K562 (cell line): ENCODE data around the gene TOM1L2. TPM values are rescaled to one million over a fixed set of nuclear protein-coding genes. Genes with fewer than 3 reads are reported as not detected.

Experiments
- BCOR ChIP-seq: fragments of 450-650 bp; IDR thresholded peaks from 2 replicates; pipeline ENCODE4 v1.6.1; 2016
- CEBPG ChIP-seq, 3 experiments: fragments of 200-800 bp in 1 of 3; sonication (Bioruptor generic) in 1 of 3; sonication (generic) in 1 of 3; formaldehyde crosslinking in 1 of 3; IDR thresholded peaks in 2 of 3; conservative IDR thresholded peaks in 1 of 3; 2 replicates each; pipeline versions ENCODE4 v1.6.1 to v1.8.0; 2016 to 2022; ENCODE audit warnings: missing compliant biosample characterization in 2 of 3, missing genetic modification characterization in 2 of 3, mild to moderate bottlenecking in 1 of 3, missing genetic modification reagents in 1 of 3
- DDX20 ChIP-seq: fragments of 450-650 bp; IDR thresholded peaks from 2 replicates; pipeline ENCODE4 v1.6.1; 2016; ENCODE audit warnings: missing genetic modification characterization, low read depth, mild to moderate bottlenecking, missing compliant biosample characterization, moderate library complexity
- GTF2E2 ChIP-seq: fragments of 200-800 bp; sonication (Bioruptor generic); IDR thresholded peaks from 2 replicates; pipeline ENCODE4 v1.6.1; 2016; ENCODE audit warnings: missing genetic modification characterization, missing compliant biosample characterization
- HNRNPLL ChIP-seq: fragments of 200-400 bp; formaldehyde crosslinking; IDR thresholded peaks from 2 replicates; pipeline ENCODE4 v1.6.1; 2017; ENCODE audit warnings: low read length, low read depth, mild to moderate bottlenecking; ENCODE audit not compliant: poor library complexity, severe bottlenecking
- IFI16 ChIP-seq: fragments of 250-450 bp; sonication (Bioruptor Pico); IDR thresholded peaks from 2 replicates; pipeline ENCODE4 v2.1.2; 2022; ENCODE audit warnings: mild to moderate bottlenecking, inconsistent platforms
- KDM5B ChIP-seq: fragments of 200-600 bp; sonication (generic); IDR thresholded peaks from 2 replicates; pipeline ENCODE4 v1.6.1; 2012; ENCODE audit warnings: low read depth, mild to moderate bottlenecking, moderate library complexity, low read length, control low read depth, inconsistent platforms; ENCODE audit not compliant: insufficient replicate concordance
- MEF2A ChIP-seq: IDR thresholded peaks from 2 replicates; pipeline ENCODE4 v1.6.1; 2011; ENCODE audit warnings: low read depth, mild to moderate bottlenecking, low read length, moderate library complexity; ENCODE audit not compliant: control insufficient read depth
- RBFOX2 ChIP-seq: fragments of 200-400 bp; formaldehyde crosslinking; IDR thresholded peaks from 2 replicates; pipeline ENCODE4 v1.6.1; 2017; ENCODE audit warnings: low read depth, mild to moderate bottlenecking, low read length, moderate library complexity
- TBL1XR1 ChIP-seq, 2 experiments: IDR thresholded peaks; 2 replicates each; pipeline ENCODE4 v1.6.1; 2012; ENCODE audit warnings: improper control_type of control experiment in 2 of 2, low read length in 2 of 2, mild to moderate bottlenecking in 1 of 2
- ZNF121 ChIP-seq: sonication (generic); formaldehyde crosslinking; conservative IDR thresholded peaks from 2 replicates; pipeline ENCODE4 v1.8.0; 2022; ENCODE audit warnings: missing genetic modification reagents
- ZNF165 ChIP-seq: fragments of 250-450 bp; sonication (Bioruptor Pico); IDR thresholded peaks from 2 replicates; pipeline ENCODE4 v1.4.0; 2020; ENCODE audit warnings: borderline replicate concordance
- ZNF212 ChIP-seq: fragments of 450-650 bp; formaldehyde crosslinking; IDR thresholded peaks from 2 replicates; pipeline ENCODE4 v1.4.0; 2020; ENCODE audit warnings: mild to moderate bottlenecking
- ZNF449 ChIP-seq: fragments of 250-450 bp; sonication (Bioruptor Pico); IDR thresholded peaks from 2 replicates; pipeline ENCODE4 v1.8.0; 2022; ENCODE audit warnings: moderate library complexity, mild to moderate bottlenecking, inconsistent platforms
- polyA plus RNA-seq, 8 experiments: library from polyadenylated mRNA; depleted of rRNA in 4 of 8; stranded (reverse) in 5 of 8; unstranded in 3 of 8; fragments of >200 nt; fragmentation: Nextera tagmentation in 2 of 8; fragmentation: Illumina TruSeq in 1 of 8; extraction: Ambion mirVana in 2 of 8; extraction: Trizol in 1 of 8; gene quantifications; 2 replicates each; pipeline versions ENCODE4 v1.2.1 to v1.2.3, GENCODE V29; 2011 to 2014; ENCODE audit warnings: inconsistent platforms in 1 of 8, missing spikeins in 1 of 8
- total RNA-seq, 7 experiments: library from RNA; depleted of rRNA in 6 of 7; stranded (reverse); fragments of >200 nt in 6 of 7; fragmentation: Illumina TruSeq in 2 of 7; extraction: Trizol in 2 of 7; gene quantifications; 2 replicates each; pipeline versions ENCODE4 v1.2.1 to v1.2.3, GENCODE V29; 2011 to 2021; ENCODE audit warnings: low replicate concordance in 1 of 7
- TF ChIP-seq, protein P1 (sequence below), 2 experiments: fragments of 450-650 bp; IDR thresholded peaks; 2 replicates each; pipeline ENCODE4 v1.6.1; 2016; ENCODE audit warnings: mild to moderate bottlenecking in 2 of 2, borderline replicate concordance in 1 of 2, low read depth in 1 of 2, moderate library complexity in 1 of 2
- TF ChIP-seq, protein P2 (sequence below): sonication (generic); formaldehyde crosslinking; IDR thresholded peaks from 2 replicates; pipeline ENCODE4 v1.8.1; 2022; ENCODE audit warnings: missing genetic modification reagents

The TOM1L2 gene
- total and polyA plus RNA-seq, 9 of the 15 experiments (the other 6 are each of a cell fraction or from before 2014, with no cell fraction given) = 0.07 to 6.0 (median 2.5) TPM

GRCh38 chr17:17849845-17850373 is 122.3 kb downstream of the TOM1L2 start (continued):
- TF ChIP-seq, protein P1, sequence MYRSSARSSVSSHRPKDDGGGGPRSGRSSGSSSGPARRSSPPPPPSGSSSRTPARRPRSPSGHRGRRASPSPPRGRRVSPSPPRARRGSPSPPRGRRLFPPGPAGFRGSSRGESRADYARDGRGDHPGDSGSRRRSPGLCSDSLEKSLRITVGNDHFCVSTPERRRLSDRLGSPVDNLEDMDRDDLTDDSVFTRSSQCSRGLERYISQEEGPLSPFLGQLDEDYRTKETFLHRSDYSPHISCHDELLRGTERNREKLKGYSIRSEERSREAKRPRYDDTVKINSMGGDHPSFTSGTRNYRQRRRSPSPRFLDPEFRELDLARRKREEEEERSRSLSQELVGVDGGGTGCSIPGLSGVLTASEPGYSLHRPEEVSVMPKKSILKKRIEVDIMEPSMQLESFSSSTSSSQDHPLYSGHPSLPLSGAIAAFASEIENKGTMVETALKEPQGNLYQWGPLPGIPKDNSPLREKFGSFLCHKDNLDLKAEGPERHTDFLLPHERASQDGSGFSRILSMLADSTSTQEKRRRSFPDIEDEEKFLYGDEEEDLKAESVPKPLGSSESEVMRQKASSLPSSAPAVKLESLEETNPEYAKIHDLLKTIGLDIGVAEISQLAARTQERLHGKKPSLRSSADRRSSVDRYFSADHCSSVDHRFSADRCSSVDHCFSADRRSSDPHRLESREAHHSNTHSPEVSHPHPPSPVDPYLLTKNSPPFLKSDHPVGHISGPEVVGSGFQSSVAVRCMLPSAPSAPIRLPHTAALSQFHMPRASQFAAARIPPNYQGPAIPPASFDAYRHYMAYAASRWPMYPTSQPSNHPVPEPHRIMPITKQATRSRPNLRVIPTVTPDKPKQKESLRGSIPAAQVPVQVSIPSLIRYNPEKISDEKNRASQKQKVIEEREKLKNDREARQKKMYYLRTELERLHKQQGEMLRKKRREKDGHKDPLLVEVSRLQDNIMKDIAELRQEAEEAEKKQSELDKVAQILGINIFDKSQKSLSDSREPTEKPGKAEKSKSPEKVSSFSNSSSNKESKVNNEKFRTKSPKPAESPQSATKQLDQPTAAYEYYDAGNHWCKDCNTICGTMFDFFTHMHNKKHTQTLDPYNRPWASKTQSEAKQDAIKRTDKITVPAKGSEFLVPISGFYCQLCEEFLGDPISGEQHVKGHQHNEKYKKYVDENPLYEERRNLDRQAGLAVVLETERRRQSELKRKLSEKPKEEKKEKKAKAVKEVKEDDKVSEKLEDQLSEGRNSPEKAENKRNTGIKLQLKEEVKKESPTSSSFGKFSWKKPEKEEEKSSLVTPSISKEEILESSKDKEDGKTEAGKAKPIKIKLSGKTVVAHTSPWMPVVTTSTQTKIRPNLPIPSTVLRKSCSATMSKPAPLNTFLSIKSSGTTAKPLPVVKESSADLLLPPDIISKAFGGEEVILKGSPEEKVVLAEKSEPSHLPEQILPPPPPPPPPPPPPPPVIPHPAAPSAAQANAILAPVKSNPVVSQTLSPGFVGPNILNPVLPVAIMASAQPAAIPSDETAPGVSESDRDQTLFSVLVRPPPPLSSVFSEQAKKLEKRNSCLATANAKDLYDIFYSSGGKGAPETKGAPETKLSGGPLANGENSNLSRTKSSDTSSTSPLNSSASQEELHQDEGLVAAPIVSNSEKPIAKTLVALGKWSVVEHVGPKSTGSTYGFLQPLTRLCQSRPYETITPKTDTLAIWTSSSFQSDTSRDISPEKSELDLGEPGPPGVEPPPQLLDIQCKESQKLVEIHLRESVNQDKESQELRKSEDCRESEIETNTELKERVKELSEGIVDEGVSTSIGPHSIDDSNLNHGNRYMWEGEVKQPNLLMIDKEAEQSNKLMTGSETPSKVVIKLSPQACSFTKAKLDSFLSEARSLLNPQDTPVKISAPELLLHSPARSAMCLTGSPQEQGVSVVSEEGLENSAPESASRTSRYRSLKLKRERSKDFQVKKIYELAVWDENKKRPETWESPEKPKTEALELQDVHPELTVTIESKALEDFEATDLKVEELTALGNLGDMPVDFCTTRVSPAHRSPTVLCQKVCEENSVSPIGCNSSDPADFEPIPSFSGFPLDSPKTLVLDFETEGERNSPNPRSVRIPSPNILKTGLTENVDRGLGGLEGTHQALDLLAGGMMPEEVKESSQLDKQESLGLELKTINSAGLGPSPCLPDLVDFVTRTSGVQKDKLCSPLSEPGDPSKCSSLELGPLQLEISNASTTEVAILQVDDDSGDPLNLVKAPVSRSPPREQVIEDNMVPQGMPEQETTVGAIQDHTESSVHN (IDR thresholded peaks at IDR 0.05; ENCODE audit: borderline replicate concordance in 1 of 2, low read depth in 1 of 2) = no peak
- TF ChIP-seq, protein P2, sequence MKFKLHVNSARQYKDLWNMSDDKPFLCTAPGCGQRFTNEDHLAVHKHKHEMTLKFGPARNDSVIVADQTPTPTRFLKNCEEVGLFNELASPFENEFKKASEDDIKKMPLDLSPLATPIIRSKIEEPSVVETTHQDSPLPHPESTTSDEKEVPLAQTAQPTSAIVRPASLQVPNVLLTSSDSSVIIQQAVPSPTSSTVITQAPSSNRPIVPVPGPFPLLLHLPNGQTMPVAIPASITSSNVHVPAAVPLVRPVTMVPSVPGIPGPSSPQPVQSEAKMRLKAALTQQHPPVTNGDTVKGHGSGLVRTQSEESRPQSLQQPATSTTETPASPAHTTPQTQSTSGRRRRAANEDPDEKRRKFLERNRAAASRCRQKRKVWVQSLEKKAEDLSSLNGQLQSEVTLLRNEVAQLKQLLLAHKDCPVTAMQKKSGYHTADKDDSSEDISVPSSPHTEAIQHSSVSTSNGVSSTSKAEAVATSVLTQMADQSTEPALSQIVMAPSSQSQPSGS (CRISPR knock-in tag) = no peak
- TF ChIP-seq ZNF212 (no peak), IFI16 (CRISPR knock-in tag) (no peak), TBL1XR1 (IDR thresholded peaks at IDR 0.05; ENCODE audit: low read length in 2 of 2) (peak in 1 of 2 experiments; percentile 56; a peak in 1 of 4 replicates), CEBPG (CRISPR knock-in tag; IDR thresholded peaks at IDR 0.05) (no peak), CEBPG (tag; conservative IDR thresholded peaks at IDR 0.05 in 1 of 2, IDR thresholded peaks at IDR 0.05 in 1 of 2) (no peak), DDX20 (tag) (peak; percentile 71; the same call in 1 of the 2 replicates), MEF2A (no peak), HNRNPLL (no peak), RBFOX2 (peak; percentile 29; the same call in 1 of the 2 replicates), ZNF165 (peak; percentile 64; the same call in 1 of the 2 replicates), GTF2E2 (tag) (no peak), BCOR (no peak), KDM5B (no peak), ZNF449 (CRISPR knock-in tag) (no peak), ZNF121 (no peak)
